GM12801 (cell line): ENCODE results near the gene PAPPA2.

ENCODE experiments used
- TF ChIP-seq, protein P1 (sequence below): IDR thresholded peaks from one replicate; pipeline ENCODE4 v1.5.1; 2011; ENCODE audit warnings: control low read depth; ENCODE audit not compliant: insufficient read length; ENCODE audit errors: extremely low read depth

The PAPPA2 gene

DNA sequence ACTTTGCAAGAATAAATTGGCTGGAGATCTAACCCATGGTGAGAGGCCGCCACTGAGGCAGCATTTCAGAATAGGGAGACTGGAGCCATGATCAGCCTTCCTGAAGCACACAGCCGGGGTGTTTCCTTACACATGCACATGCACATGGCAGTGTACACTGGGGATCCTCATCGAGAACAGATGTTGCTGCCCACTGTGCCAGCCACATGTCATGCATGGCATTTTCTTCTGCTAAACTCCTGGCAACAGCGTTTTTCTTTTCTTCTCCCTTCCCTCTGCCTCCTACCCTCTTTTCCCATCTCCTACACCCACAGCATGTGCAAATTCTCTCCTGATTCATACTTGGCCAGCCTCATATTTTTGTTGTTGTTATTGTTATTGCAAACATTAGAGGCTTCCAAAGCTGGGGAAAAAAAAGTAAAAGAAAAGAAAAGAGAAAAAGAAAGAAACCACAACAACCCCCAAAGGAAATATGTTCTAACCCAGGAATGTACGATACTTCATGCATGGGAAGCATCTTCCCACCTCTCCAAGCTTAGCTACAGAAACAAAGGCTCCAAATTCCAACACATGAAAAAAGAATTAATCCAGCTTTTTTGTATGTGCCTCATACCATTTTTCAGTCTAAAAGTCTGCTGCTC is 357.5 kb downstream of the PAPPA2 start:
- TF ChIP-seq, protein P1, sequence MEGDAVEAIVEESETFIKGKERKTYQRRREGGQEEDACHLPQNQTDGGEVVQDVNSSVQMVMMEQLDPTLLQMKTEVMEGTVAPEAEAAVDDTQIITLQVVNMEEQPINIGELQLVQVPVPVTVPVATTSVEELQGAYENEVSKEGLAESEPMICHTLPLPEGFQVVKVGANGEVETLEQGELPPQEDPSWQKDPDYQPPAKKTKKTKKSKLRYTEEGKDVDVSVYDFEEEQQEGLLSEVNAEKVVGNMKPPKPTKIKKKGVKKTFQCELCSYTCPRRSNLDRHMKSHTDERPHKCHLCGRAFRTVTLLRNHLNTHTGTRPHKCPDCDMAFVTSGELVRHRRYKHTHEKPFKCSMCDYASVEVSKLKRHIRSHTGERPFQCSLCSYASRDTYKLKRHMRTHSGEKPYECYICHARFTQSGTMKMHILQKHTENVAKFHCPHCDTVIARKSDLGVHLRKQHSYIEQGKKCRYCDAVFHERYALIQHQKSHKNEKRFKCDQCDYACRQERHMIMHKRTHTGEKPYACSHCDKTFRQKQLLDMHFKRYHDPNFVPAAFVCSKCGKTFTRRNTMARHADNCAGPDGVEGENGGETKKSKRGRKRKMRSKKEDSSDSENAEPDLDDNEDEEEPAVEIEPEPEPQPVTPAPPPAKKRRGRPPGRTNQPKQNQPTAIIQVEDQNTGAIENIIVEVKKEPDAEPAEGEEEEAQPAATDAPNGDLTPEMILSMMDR: no peak

DNA sequence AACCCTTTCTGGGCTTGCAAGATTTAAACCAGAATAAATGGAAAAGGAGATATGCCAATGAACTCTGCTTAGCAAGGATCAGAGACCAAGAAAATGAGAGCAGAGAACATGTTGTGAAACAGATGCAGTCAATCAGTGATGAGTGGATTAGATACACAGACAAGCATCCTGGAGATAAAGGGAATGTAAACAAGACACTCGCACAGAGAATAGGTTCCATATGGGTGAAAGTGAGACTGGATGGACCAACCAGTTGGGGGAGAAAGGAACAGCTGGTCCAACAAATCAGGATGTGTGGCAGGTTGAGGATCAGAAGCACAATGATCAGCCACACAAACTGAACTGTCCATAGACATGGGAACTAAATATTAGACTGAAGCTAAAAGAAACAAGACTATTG is 363.3 kb downstream of the PAPPA2 start:
- TF ChIP-seq, protein P1: no peak

DNA sequence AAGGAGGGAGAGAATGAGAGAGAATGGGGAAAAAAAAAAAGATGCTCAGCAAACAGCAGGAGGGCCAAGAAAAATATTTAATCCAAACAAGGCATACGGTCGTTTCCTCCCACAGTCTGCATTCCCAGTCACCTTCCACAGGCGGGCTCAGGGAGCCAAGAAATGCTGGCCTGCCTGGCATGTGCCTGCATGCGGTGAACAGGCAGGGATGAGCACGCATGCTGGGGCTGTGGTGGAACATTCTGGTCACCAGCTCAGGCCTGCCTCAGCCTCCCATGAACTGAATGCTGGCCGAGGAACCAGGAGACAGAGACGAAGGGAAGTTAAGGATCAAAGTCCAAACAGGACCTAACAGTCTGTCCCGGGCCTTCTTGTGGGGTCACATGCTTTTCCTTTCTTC is 366.3 kb downstream of the PAPPA2 start:
- TF ChIP-seq, protein P1: no peak

DNA sequence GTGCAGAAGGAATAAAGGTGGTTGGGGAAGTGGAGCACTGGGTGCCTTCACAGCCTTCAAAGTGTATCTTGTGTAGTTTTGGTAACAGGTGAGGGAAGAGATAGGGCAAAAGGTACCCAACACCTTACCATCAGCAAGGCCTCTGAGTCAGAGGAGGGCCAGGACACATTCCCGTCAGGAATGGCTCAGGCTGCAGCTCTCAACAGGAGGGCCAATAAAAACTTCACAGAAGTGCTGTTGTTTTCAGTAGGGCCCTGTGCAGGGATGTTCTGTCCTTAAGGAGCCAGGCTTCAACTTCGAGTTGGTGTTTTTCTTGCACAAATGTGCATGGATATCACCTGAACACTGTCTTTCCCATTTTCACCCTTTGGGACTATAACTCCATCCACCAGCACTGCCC is 368.2 kb downstream of the PAPPA2 start:
- TF ChIP-seq, protein P1: no peak

DNA sequence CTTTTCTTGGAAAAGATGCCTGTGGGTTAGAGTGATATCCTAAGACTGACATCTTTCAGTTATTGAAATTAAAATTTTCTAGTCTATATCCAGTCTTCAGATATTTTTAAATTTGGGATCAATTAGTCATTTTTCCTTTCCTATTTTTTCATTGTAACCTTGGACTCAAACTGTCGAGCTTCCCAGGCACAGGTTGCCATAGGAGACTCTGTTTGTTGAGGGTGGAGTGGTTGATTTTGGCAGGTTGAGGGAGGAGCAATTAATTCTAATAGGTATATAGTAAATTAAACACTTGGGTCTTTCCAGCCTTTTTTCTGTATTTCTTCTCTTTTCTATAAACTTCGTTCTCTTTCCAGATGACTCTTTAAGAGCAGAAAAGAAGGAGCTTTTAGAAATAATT is 374.7 kb downstream of the PAPPA2 start:
- TF ChIP-seq, protein P1: no peak

DNA sequence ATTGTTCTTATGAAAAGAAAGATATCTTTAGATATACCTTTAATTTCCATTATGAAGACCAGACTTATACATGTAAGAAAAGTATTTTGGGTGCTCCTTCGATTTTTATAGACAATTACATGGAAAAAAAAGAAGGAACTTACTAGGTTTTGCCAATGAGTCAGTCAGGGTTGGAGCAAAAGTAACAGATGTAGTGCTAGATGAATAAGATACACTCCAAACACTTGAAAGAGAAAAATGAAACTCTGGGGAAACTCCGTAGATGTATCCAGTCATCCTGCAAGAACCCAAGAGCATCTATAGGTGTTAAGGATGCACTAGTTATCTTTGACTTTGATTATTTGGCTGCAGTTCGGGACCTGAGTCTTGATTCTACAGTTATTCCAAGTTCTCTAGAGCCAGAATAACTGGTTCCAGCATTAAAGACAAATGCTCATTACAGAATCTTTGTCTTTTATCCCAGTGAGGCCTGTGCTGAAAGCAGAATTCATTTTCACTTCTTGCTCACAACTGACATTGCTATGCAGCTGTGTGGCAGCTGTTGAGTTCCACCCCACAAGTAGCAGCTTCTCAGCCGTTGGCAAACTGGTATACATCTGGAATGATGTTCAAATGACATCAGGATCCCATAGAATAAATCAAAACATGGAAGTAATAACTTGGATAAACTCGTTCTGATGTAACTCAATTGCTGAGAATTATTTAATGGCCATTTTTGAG is 375.5 kb downstream of the PAPPA2 start:
- TF ChIP-seq, protein P1: no peak

DNA sequence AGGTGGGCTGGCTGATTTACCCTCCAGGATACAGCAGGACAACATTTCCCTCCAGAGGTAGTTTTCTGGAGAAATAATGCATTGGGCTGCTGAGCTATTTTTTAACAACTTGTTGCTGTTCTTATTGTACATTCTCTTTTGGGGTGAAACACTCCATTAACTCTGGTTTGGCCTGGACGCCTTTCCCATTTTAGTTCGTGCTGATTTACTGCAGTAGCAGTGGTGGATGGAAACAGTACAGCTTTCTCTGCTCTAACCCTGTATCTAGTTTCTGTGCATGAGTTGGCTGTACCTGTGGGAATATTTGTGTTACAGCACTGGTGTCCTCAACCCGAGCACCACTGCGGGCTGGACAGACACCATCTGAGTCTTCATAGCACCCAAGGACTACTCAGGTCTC is 376.2 kb downstream of the PAPPA2 start:
- TF ChIP-seq, protein P1: no peak
